SU-DHL-6 (cell line): ENCODE results near the gene SEZ6L2.
"Not testable (repeated sequence)": the region's sequence is repeated elsewhere in the genome, so short reads cannot be mapped to it uniquely, and the experiment has no call there.

Experiments used
- H2AFZ ChIP-seq: fragments of 200-600 bp; sonication (generic); 2 replicates; pipeline ENCODE4 v1.6.1; 2014; ENCODE audit warnings: low read depth, mild to moderate bottlenecking, moderate library complexity, mixed read lengths, antibody characterized with exemption, low read length; ENCODE audit not compliant: severe bottlenecking
- H3F3A ChIP-seq: fragments of 200-600 bp; shearing (Covaris generic); 2 replicates; pipeline ENCODE4 v1.6.0; 2016; ENCODE audit warnings: antibody characterized with exemption, mild to moderate bottlenecking; ENCODE audit not compliant: insufficient read depth
- H3K27ac ChIP-seq: fragments of 200-600 bp; sonication (generic); 2 replicates; pipeline ENCODE4 v1.5.1; 2016; ENCODE audit warnings: low read depth, mild to moderate bottlenecking, low read length, moderate library complexity, mixed read lengths
- H3K27me3 ChIP-seq: fragments of 200-600 bp; sonication (generic), shearing (Covaris generic); 2 replicates; pipeline ENCODE4 v1.6.0; 2014; ENCODE audit warnings: mild to moderate bottlenecking, low read length
- H3K36me3 ChIP-seq: fragments of 200-600 bp; sonication (generic); 2 replicates; pipeline ENCODE4 v1.6.1; 2014; ENCODE audit warnings: mild to moderate bottlenecking, low read length, mixed read lengths
- H3K4me2 ChIP-seq: fragments of 300-600, 200-600 bp; shearing (Covaris generic), sonication (generic); 2 replicates; pipeline ENCODE4 v1.6.0; 2014; ENCODE audit warnings: low read length, low read depth, mild to moderate bottlenecking; ENCODE audit not compliant: poor library complexity, severe bottlenecking
- H3K4me3 ChIP-seq: fragments of 200-600 bp; sonication (generic); 2 replicates; pipeline ENCODE4 v1.5.1; 2014; ENCODE audit warnings: antibody characterized with exemption, low read length, mild to moderate bottlenecking, mixed read lengths; ENCODE audit not compliant: insufficient read depth, poor library complexity, severe bottlenecking
- H3K79me2 ChIP-seq: fragments of 200-600 bp; sonication (generic); 2 replicates; pipeline ENCODE4 v1.6.1; 2014; ENCODE audit warnings: mild to moderate bottlenecking, low read length, moderate library complexity; ENCODE audit not compliant: insufficient read depth
- H3K9ac ChIP-seq: fragments of 200-600 bp; sonication (generic); 2 replicates; pipeline ENCODE4 v1.7.0; 2014; ENCODE audit warnings: mild to moderate bottlenecking, low read length
- H3K9me2 ChIP-seq: fragments of 200-600 bp; sonication (generic); replicated peaks from 2 replicates; pipeline ENCODE4 v1.6.1; 2014; ENCODE audit warnings: low read length; ENCODE audit not compliant: insufficient read depth
- H3K9me3 ChIP-seq: fragments of 200-600 bp; sonication (generic); 2 replicates; pipeline ENCODE4 v1.6.1; 2014; ENCODE audit warnings: low read length, mixed read lengths; ENCODE audit not compliant: insufficient read depth
- H4K20me1 ChIP-seq: fragments of 200-600 bp; sonication (generic); 2 replicates; pipeline ENCODE4 v1.6.1; 2014; ENCODE audit warnings: low read depth, mild to moderate bottlenecking, antibody characterized with exemption, low read length, moderate library complexity, mixed read lengths
- CTCF ChIP-seq: fragments of 200-600 bp; sonication (generic); IDR thresholded peaks from one replicate; pipeline ENCODE4 v1.5.1; 2017; ENCODE audit warnings: antibody characterized with exemption, mild to moderate bottlenecking, low read length, moderate library complexity; ENCODE audit not compliant: insufficient read depth, poor library complexity, severe bottlenecking
- EZH2phosphoT487 ChIP-seq: fragments of 200-600 bp; sonication (generic), shearing (Covaris generic); conservative IDR thresholded peaks from 2 replicates; pipeline ENCODE4 v1.6.1; 2018; ENCODE audit warnings: mild to moderate bottlenecking, antibody characterized with exemption, low read length, moderate library complexity, mixed read lengths

Gene SEZ6L2

GRCh38 chr16:29912087-29912486 lies 12.7 kb upstream of the SEZ6L2 start:
- no peak overlapping the region for H2AFZ ChIP-seq
- no peaks in the 10 kb centered on the region for H3K36me3 ChIP-seq
- no peak overlapping the region for H3K4me3 ChIP-seq
- TF ChIP-seq CTCF (no peak), EZH2phosphoT487 (no peak)
- no peaks in the 10 kb centered on the region for H3K9me2 ChIP-seq
- H3F3A ChIP-seq: no peaks in the 10 kb centered on the region
- H3K27ac ChIP-seq: no peak overlapping the region
- H3K9ac ChIP-seq: no peak overlapping the region
- H3K4me2 ChIP-seq: no peak overlapping the region
- no peaks in the 10 kb centered on the region for H3K27me3 ChIP-seq
- H4K20me1 ChIP-seq: no peaks in the 10 kb centered on the region
- H3K79me2 ChIP-seq: no peaks in the 10 kb centered on the region
- H3K9me3 ChIP-seq: no peaks in the 10 kb centered on the region

- no peak for TF ChIP-seq CTCF
- TF ChIP-seq EZH2phosphoT487: no peak
- H3K36me3 ChIP-seq: no peaks in the 10 kb centered on the region
- no peak overlapping the region for H3K9ac ChIP-seq
- no peaks in the 10 kb centered on the region for H3K79me2 ChIP-seq
- no peak overlapping the region for H3K4me3 ChIP-seq
- no peak overlapping the region for H3K27ac ChIP-seq
- H4K20me1 ChIP-seq: no peaks in the 10 kb centered on the region
- no peaks in the 10 kb centered on the region for H3K27me3 ChIP-seq
- no peaks in the 10 kb centered on the region for H3K9me3 ChIP-seq
- no peaks in the 10 kb centered on the region for H3F3A ChIP-seq
- no peak overlapping the region for H2AFZ ChIP-seq
- H3K4me2 ChIP-seq: no peak overlapping the region
- H3K9me2 ChIP-seq: no peaks in the 10 kb centered on the region
These were observed 12.3 kb upstream of the SEZ6L2 start for GRCh38 chr16:29911676-29912010.

- TF ChIP-seq EZH2phosphoT487 (no peak), CTCF (no peak)
- H3K9ac ChIP-seq: no peak overlapping the region
- H3K4me2 ChIP-seq: no peak overlapping the region
- no peak overlapping the region for H2AFZ ChIP-seq
- H3K9me2 ChIP-seq: no peaks in the 10 kb centered on the region
- no peaks in the 10 kb centered on the region for H3F3A ChIP-seq
- no peaks in the 10 kb centered on the region for H3K9me3 ChIP-seq
- no peaks in the 10 kb centered on the region for H3K36me3 ChIP-seq
- H3K27me3 ChIP-seq: no peaks in the 10 kb centered on the region
- no peak overlapping the region for H3K27ac ChIP-seq
- no peak overlapping the region for H3K4me3 ChIP-seq
- H3K79me2 ChIP-seq: no peaks in the 10 kb centered on the region
- no peaks in the 10 kb centered on the region for H4K20me1 ChIP-seq
These were observed 11.7 kb upstream of the SEZ6L2 start for GRCh38 chr16:29910819-29911675.

GRCh38 chr16:29909851-29910250 lies 10.5 kb upstream of the SEZ6L2 start:
- H3K79me2 ChIP-seq, H3K4me3 ChIP-seq, H4K20me1 ChIP-seq, H2AFZ ChIP-seq, H3K9ac ChIP-seq, H3K27ac ChIP-seq, H3K9me3 ChIP-seq, H3K27me3 ChIP-seq, H3K36me3 ChIP-seq, H3F3A ChIP-seq, H3K9me2 ChIP-seq, H3K4me2 ChIP-seq: not testable (repeated sequence)
